ENCODE measurements around the gene QRFPR.
"Not testable (repeated sequence)": the region's sequence is repeated elsewhere in the genome, so short reads cannot be mapped to it uniquely, and the experiment has no call there.

The QRFPR gene

GRCh38 chr4:121338518-121338917 lies 42.3 kb downstream of the QRFPR start:
- DNase-seq, result no peak

- no peak for DNase-seq
These were observed 44.1 kb downstream of the QRFPR start for GRCh38 chr4:121336706-121337105.

- no peak for DNase-seq
These were observed 50.6 kb downstream of the QRFPR start for GRCh38 chr4:121330180-121330665.

- no peak for DNase-seq
These were observed 54.2 kb downstream of the QRFPR start for GRCh38 chr4:121326597-121326996.

GRCh38 chr4:121324331-121324730 lies 56.5 kb downstream of the QRFPR start:
- DNase-seq, result no peak

GRCh38 chr4:121321466-121321865 lies 59.4 kb downstream of the QRFPR start:
- no peak for DNase-seq

- no peak for DNase-seq
These were observed 64.7 kb downstream of the QRFPR start for GRCh38 chr4:121316091-121316490.

GRCh38 chr4:121313430-121313829 lies 67.4 kb downstream of the QRFPR start:
- DNase-seq, result not testable (repeated sequence)

GRCh38 chr4:121308828-121309227 lies 72.0 kb downstream of the QRFPR start:
- no peak for DNase-seq

GRCh38 chr4:121308328-121308663 lies 72.5 kb downstream of the QRFPR start:
- no peak for DNase-seq

GRCh38 chr4:121307445-121308327 lies 73.1 kb downstream of the QRFPR start:
- no peak for DNase-seq

GRCh38 chr4:121306931-121307330 lies 73.9 kb downstream of the QRFPR start:
- DNase-seq, result no peak

GRCh38 chr4:121304893-121305292 lies 75.9 kb downstream of the QRFPR start:
- no peak for DNase-seq

GRCh38 chr4:121299367-121299766 lies 81.5 kb downstream of the QRFPR start:
- no peak for DNase-seq

GRCh38 chr4:121283319-121283718 lies 97.5 kb downstream of the QRFPR start:
- no peak for DNase-seq

GRCh38 chr4:121280425-121280824 lies 100.4 kb downstream of the QRFPR start:
- no peak for DNase-seq

- no peak for DNase-seq
These were observed 101.9 kb downstream of the QRFPR start for GRCh38 chr4:121278811-121279368.

Measured in NCI-H1694 treated with DMSO at 0.1 percent for 48 hours (cell line).